Urinary bladder (tissue), 4 donors: ENCODE measurements around the gene NUDT3. TPM values are rescaled to one million over a fixed set of nuclear protein-coding genes. Genes with fewer than 3 reads are reported as not detected.
"Not testable (repeated sequence)": the region's sequence is repeated elsewhere in the genome, so short reads cannot be mapped to it uniquely, and the experiment has no call there.

Experiments used
- DNase-seq: peaks from one replicate; pipeline ENCODE4 v3.0.0-alpha.2; 2015; ENCODE audit errors: extremely low spot score
- H3K27ac ChIP-seq: one replicate; pipeline ENCODE4 v1.5.1; 2013; ENCODE audit warnings: low read depth, mild to moderate bottlenecking, moderate library complexity
- H3K36me3 ChIP-seq: one replicate; pipeline ENCODE4 v1.6.1; 2013; ENCODE audit warnings: mild to moderate bottlenecking, moderate library complexity; ENCODE audit not compliant: insufficient read depth
- H3K4me1 ChIP-seq: one replicate; pipeline ENCODE4 v1.6.1; 2013; ENCODE audit warnings: mild to moderate bottlenecking, moderate library complexity; ENCODE audit not compliant: insufficient read depth
- H3K4me3 ChIP-seq: one replicate; pipeline ENCODE4 v1.5.1; 2013; ENCODE audit warnings: low read depth, low read length
- WGBS: extraction: QIAGEN DNeasy Blood & Tissue Kit; methylation state at CpG from one replicate; pipeline ENCODE4 v1.1.7; 2013; 5-methylcytosine and 5-hydroxymethylcytosine counted together
- polyA plus RNA-seq: library from polyadenylated mRNA; stranded (reverse); fragments of 200-250 nt; gene quantifications from one replicate; pipeline ENCODE4 v1.2.3, GENCODE V29; 2013
- total RNA-seq: library from RNA; depleted of rRNA; stranded (reverse); fragments of >200 nt; gene quantifications from one replicate; pipeline ENCODE4 v1.2.3, GENCODE V29; 2014
- donor health status: healthy with polysubstance abuse.
- donor health status: healthy.

The NUDT3 gene
- total and polyA plus RNA-seq, 2 donors: 20.7 to 43.9 TPM

- WGBS: 78% methylated on average over 4 of the region's 4 CpGs
- peaks cover 1% of the 10 kb centered on the region for H3K4me1 ChIP-seq
- H3K4me3 ChIP-seq: no peak overlapping the region
- H3K36me3 ChIP-seq: peaks cover 3% of the 10 kb centered on the region
- DNase-seq: no peak
- H3K27ac ChIP-seq: no peak overlapping the region
Measured at GRCh38 chr6:34284563-34285447, 107.7 kb downstream of the NUDT3 start.

- DNase-seq: no peak
- Histone ChIP-seq H3K4me3 (no peak overlapping the region), H3K27ac (no peak overlapping the region), H3K4me1 (peaks cover 1% of the 10 kb centered on the region), H3K36me3 (no peaks in the 10 kb centered on the region)
- WGBS: 81% methylated on average over 6 of the region's 6 CpGs
Measured at GRCh38 chr6:34281702-34282334, 110.7 kb downstream of the NUDT3 start.

GRCh38 chr6:34280216-34280615 lies 112.3 kb downstream of the NUDT3 start:
- Histone ChIP-seq H3K36me3 (no peaks in the 10 kb centered on the region), H3K4me3 (no peak overlapping the region), H3K27ac (no peak overlapping the region), H3K4me1 (no peaks in the 10 kb centered on the region)
- 90% methylated on average over 4 of the region's 4 CpGs for WGBS
- DNase-seq: no peak

- DNase-seq: no peak
- WGBS: 77% methylated on average over 5 of the region's 5 CpGs
- no peak overlapping the region for H3K4me3 ChIP-seq
- H3K4me1 ChIP-seq: no peaks in the 10 kb centered on the region
- H3K27ac ChIP-seq: no peak overlapping the region
- H3K36me3 ChIP-seq: no peaks in the 10 kb centered on the region
Measured at GRCh38 chr6:34278833-34279232, 113.6 kb downstream of the NUDT3 start.

GRCh38 chr6:34277763-34278112 lies 114.7 kb downstream of the NUDT3 start:
- Histone ChIP-seq H3K4me1 (no peaks in the 10 kb centered on the region), H3K36me3 (no peaks in the 10 kb centered on the region), H3K27ac (no peak overlapping the region), H3K4me3 (no peak overlapping the region)
- no peak for DNase-seq
- WGBS: 90% methylated on average over 4 of the region's 4 CpGs

GRCh38 chr6:34276881-34277762 lies 115.3 kb downstream of the NUDT3 start:
- DNase-seq: no peak
- Histone ChIP-seq H3K27ac (no peak overlapping the region), H3K4me3 (no peak overlapping the region), H3K36me3 (no peaks in the 10 kb centered on the region), H3K4me1 (no peaks in the 10 kb centered on the region)
- 75% methylated on average over 10 of the region's 10 CpGs for WGBS

GRCh38 chr6:34276191-34276590 lies 116.3 kb downstream of the NUDT3 start:
- DNase-seq: no peak
- Histone ChIP-seq H3K4me1 (no peaks in the 10 kb centered on the region), H3K27ac (no peak overlapping the region), H3K36me3 (no peaks in the 10 kb centered on the region), H3K4me3 (no peak overlapping the region)
- 95% methylated on average over 5 of the region's 5 CpGs for WGBS

GRCh38 chr6:34275128-34275804 lies 117.2 kb downstream of the NUDT3 start:
- Histone ChIP-seq H3K27ac (no peak overlapping the region), H3K4me3 (no peak overlapping the region), H3K36me3 (no peaks in the 10 kb centered on the region), H3K4me1 (no peaks in the 10 kb centered on the region)
- DNase-seq: no peak
- 93% methylated on average over 3 of the region's 3 CpGs for WGBS

- H3K27ac ChIP-seq: no peak overlapping the region
- no peak for DNase-seq
- H3K4me1 ChIP-seq: no peaks in the 10 kb centered on the region
- no peak overlapping the region for H3K4me3 ChIP-seq
- no peaks in the 10 kb centered on the region for H3K36me3 ChIP-seq
- 91% methylated on average over 1 of the region's 1 CpG for WGBS
Measured at GRCh38 chr6:34274129-34274528, 118.3 kb downstream of the NUDT3 start.

GRCh38 chr6:34273242-34273805 lies 119.1 kb downstream of the NUDT3 start:
- H3K36me3 ChIP-seq: no peaks in the 10 kb centered on the region
- DNase-seq: no peak
- no peak overlapping the region for H3K27ac ChIP-seq
- 64% methylated on average over 3 of the region's 3 CpGs for WGBS
- no peak overlapping the region for H3K4me3 ChIP-seq
- no peaks in the 10 kb centered on the region for H3K4me1 ChIP-seq

GRCh38 chr6:34272013-34272926 lies 120.2 kb downstream of the NUDT3 start:
- H3K4me3 ChIP-seq: no peak overlapping the region
- H3K27ac ChIP-seq: no peak overlapping the region
- no peak for DNase-seq
- no peaks in the 10 kb centered on the region for H3K4me1 ChIP-seq
- 84% methylated on average over 13 of the region's 13 CpGs for WGBS
- no peaks in the 10 kb centered on the region for H3K36me3 ChIP-seq

- 82% methylated on average over 17 of the region's 17 CpGs for WGBS
Measured at GRCh38 chr6:34269658-34270341, 122.7 kb downstream of the NUDT3 start.

More at GRCh38 chr6:34269658-34270341, 122.7 kb downstream of the NUDT3 start:
- H3K4me3 ChIP-seq, H3K4me1 ChIP-seq, H3K36me3 ChIP-seq, H3K27ac ChIP-seq, DNase-seq: not testable (repeated sequence)
